HG03139 (cell line): ENCODE results near the gene CLCNKA.
A peak's percentile ranks its signal among the peaks of the same experiment; 100 is the strongest.

ENCODE experiments used
- ATAC-seq: cut with Tn5 transposase; IDR thresholded peaks from one replicate; pipeline ENCODE4 v1.9.1; 2021; ENCODE audit not compliant: unreplicated experiment

The CLCNKA gene

GRCh38 chr1:16076031-16076864 is 54.4 kb downstream of the CLCNKA start:
- ATAC-seq, result no peak

GRCh38 chr1:16076865-16077238 is 55.0 kb downstream of the CLCNKA start:
- no peak for ATAC-seq

- ATAC-seq, result no peak
These were observed 55.8 kb downstream of the CLCNKA start for GRCh38 chr1:16077406-16078245.

GRCh38 chr1:16078925-16079656 is 57.3 kb downstream of the CLCNKA start:
- peak; percentile 54 for ATAC-seq

- ATAC-seq, result no peak
These were observed 58.8 kb downstream of the CLCNKA start for GRCh38 chr1:16080422-16081150.

GRCh38 chr1:16081636-16082035 is 59.8 kb downstream of the CLCNKA start:
- no peak for ATAC-seq

GRCh38 chr1:16082283-16083038 is 60.6 kb downstream of the CLCNKA start:
- no peak for ATAC-seq

- ATAC-seq, result no peak
These were observed 61.6 kb downstream of the CLCNKA start for GRCh38 chr1:16083486-16083885.
